Measurements from ENCODE around the gene RBM17.

The RBM17 gene

GRCh38 chr10:6144406-6145165 is 55.8 kb downstream of the RBM17 start:
- no peak for TF ChIP-seq SPI1 (IDR thresholded peaks at IDR 0.05; ENCODE audit: borderline replicate concordance, low read depth)
- no peak for TF ChIP-seq POLR2AphosphoS5 (IDR thresholded peaks at IDR 0.05; ENCODE audit: low read depth)
- no peak for TF ChIP-seq REST (IDR thresholded peaks at IDR 0.05; ENCODE audit: insufficient replicate concordance, low read depth)
- TF ChIP-seq, protein P1, sequence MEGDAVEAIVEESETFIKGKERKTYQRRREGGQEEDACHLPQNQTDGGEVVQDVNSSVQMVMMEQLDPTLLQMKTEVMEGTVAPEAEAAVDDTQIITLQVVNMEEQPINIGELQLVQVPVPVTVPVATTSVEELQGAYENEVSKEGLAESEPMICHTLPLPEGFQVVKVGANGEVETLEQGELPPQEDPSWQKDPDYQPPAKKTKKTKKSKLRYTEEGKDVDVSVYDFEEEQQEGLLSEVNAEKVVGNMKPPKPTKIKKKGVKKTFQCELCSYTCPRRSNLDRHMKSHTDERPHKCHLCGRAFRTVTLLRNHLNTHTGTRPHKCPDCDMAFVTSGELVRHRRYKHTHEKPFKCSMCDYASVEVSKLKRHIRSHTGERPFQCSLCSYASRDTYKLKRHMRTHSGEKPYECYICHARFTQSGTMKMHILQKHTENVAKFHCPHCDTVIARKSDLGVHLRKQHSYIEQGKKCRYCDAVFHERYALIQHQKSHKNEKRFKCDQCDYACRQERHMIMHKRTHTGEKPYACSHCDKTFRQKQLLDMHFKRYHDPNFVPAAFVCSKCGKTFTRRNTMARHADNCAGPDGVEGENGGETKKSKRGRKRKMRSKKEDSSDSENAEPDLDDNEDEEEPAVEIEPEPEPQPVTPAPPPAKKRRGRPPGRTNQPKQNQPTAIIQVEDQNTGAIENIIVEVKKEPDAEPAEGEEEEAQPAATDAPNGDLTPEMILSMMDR (IDR thresholded peaks at IDR 0.05; ENCODE audit: insufficient read depth, low read length) = no peak
- TF ChIP-seq GABPA (IDR thresholded peaks at IDR 0.05; ENCODE audit: low read depth) = no peak
- DNase-seq (ENCODE audit: low read depth in 1 of 2, low spot score in 1 of 2) = peak in 1 of 2 experiments; percentile 70
- H3K27ac ChIP-seq (replicated peaks) = peak overlapping the region; percentile 52
- H3K4me3 ChIP-seq (replicated peaks; ENCODE audit: insufficient read depth, low read length) = peak overlapping the region; percentile 55
- no peaks in the 10 kb centered on the region for H3K27me3 ChIP-seq (ENCODE audit: insufficient read depth, poor library complexity, severe bottlenecking)

DNA sequence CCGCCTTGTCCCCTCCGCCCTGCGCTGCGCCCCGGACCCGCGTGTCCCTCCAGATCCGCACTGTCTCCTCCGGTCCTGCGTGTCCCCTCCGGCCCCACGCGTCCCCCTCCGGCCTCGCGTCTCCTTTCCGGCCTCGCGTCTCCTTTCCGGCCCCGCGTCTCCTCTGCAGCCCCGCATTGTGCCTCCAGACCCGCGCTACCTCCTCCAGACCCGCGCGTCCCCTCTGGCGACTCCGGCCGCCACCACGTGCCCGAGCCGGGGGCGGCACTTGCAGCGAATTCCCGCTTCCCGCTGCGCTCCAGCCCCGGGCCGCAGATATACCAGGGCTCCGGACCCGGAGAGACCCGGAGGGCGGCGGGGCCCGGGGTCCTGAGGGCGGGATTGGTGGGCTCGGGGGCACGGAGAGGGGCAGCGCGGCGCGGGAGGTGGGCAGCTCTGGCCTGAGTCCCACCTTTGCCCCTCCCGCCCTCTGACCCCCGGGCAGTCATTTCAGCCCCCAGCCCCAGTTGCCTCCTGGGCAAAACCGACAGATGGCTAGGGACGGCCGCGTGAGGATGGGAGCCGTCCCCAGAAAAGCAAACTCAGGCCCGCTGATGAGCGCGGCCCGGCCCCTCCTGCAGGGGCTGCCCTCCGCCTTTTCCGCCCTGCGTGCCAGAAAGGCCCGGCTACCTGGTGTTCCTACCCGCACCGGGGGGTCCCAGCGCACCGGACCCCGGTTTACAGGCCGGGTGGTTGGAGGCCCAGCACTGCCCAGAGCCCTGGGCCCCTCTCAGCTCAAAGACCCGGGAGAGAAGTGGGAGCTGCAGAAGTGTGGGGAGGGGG is 56.5 kb downstream of the RBM17 start:
- Histone ChIP-seq H3K4me3 (replicated peaks; ENCODE audit: insufficient read depth, low read length) (peak overlapping the region; percentile 55), H3K27me3 (ENCODE audit: insufficient read depth, poor library complexity, severe bottlenecking) (no peaks in the 10 kb centered on the region), H3K27ac (replicated peaks) (peak overlapping the region; percentile 52)
- no peak for TF ChIP-seq REST (IDR thresholded peaks at IDR 0.05; ENCODE audit: insufficient replicate concordance, low read depth)
- TF ChIP-seq SPI1 (IDR thresholded peaks at IDR 0.05; ENCODE audit: borderline replicate concordance, low read depth) = no peak
- TF ChIP-seq GABPA (IDR thresholded peaks at IDR 0.05; ENCODE audit: low read depth) = no peak
- TF ChIP-seq, protein P1 (IDR thresholded peaks at IDR 0.05; ENCODE audit: insufficient read depth, low read length) = no peak
- TF ChIP-seq POLR2AphosphoS5 (IDR thresholded peaks at IDR 0.05; ENCODE audit: low read depth) = no peak
- no peak for DNase-seq (ENCODE audit: low read depth in 1 of 2, low spot score in 1 of 2)

GRCh38 chr10:6146013-6146785 is 57.4 kb downstream of the RBM17 start:
- H3K27ac ChIP-seq (replicated peaks) = no peak overlapping the region
- DNase-seq (ENCODE audit: low read depth in 1 of 2, low spot score in 1 of 2) = no peak
- TF ChIP-seq REST (IDR thresholded peaks at IDR 0.05; ENCODE audit: insufficient replicate concordance, low read depth) (no peak), SPI1 (IDR thresholded peaks at IDR 0.05; ENCODE audit: borderline replicate concordance, low read depth) (no peak), POLR2AphosphoS5 (IDR thresholded peaks at IDR 0.05; ENCODE audit: low read depth) (no peak), GABPA (IDR thresholded peaks at IDR 0.05; ENCODE audit: low read depth) (no peak)
- TF ChIP-seq, protein P1 (IDR thresholded peaks at IDR 0.05; ENCODE audit: insufficient read depth, low read length) = no peak
- H3K27me3 ChIP-seq (ENCODE audit: insufficient read depth, poor library complexity, severe bottlenecking) = no peaks in the 10 kb centered on the region
- peak overlapping the region; percentile 55 for H3K4me3 ChIP-seq (replicated peaks; ENCODE audit: insufficient read depth, low read length)

Measured in HL-60 (cell line).